AML-193 (cell line): ENCODE results near the gene PSG1.
"Not testable (repeated sequence)": the region's sequence is repeated elsewhere in the genome, so short reads cannot be mapped to it uniquely, and the experiment has no call there.

Experiments
- DNase-seq, 2 experiments: peaks; one replicate each; lab custom pipeline; 2025; lab: John Stamatoyannopoulos, UW

PSG1 gene

GRCh38 chr19:42819960-42820650 lies 59.4 kb downstream of the PSG1 start:
- DNase-seq, result not testable (repeated sequence)

GRCh38 chr19:42816894-42817293 lies 62.6 kb downstream of the PSG1 start:
- DNase-seq, result no peak
